Measurements from ENCODE around the gene ATP6V1F. TPM values are rescaled to one million over a fixed set of nuclear protein-coding genes. Genes with fewer than 3 reads are reported as not detected.

Gene ATP6V1F
- polyA plus RNA-seq (ENCODE audit: insufficient read length in 3 of 3) = 100 to 1,000 TPM; 213 to 268 (median 215) TPM

DNA sequence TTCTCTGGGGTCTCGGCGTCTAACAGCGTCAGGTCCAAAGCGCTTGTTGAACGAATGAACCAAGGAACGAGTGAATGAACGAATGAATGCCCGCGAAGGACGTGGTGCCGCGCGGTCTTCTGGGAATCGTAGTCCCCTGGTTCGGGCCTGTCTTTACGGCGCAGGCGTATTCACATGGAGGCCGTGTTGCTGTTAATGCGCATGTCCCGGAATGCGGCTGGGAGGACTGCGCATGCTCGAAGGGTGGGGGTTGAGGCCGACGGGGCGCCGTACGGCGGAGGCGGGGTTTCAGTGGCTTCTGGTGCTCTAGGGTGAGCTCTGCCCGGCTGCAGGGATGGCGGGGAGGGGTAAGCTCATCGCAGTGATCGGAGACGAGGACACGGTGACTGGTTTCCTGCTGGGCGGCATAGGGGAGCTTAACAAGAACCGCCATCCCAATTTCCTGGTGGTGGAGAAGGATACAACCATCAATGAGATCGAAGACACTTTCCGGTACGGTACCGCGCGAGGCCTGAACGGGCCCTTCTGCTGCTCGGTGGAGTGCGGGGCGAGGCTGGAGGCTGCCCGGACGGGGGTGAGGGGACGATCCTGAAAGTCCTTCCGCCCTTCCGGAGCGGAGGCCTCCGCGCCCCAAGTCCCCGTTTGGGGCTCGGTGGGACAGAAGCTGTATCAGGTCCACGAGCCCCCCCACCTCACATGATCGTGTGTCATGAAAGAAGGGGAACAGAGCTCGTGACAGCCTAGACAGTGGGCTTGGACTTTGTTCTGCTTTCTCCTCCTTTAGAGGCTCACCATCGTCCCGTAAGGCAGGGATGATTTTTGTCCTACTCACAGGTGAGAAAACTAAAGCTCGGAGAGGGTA lies at the start of gene ATP6V1F:
TSS of gene ATP6V1F (plus strand) at position 286 of the 862 bp plus-strand sequence. CDS start at position 335, 49 bp downstream.
- DNase-seq (ENCODE audit: low read depth in 3 of 3, low spot score in 2 of 3) = peak; percentile 94 to 96 (median 95)

- DNase-seq (ENCODE audit: low read depth in 3 of 3, low spot score in 2 of 3) = no peak
Measured at GRCh38 chr7:128814499-128814898, 48.2 kb upstream of the ATP6V1F start.

- DNase-seq (ENCODE audit: low read depth in 3 of 3, low spot score in 2 of 3) = no peak
Measured at GRCh38 chr7:128815289-128815942, 47.2 kb upstream of the ATP6V1F start.

DNA sequence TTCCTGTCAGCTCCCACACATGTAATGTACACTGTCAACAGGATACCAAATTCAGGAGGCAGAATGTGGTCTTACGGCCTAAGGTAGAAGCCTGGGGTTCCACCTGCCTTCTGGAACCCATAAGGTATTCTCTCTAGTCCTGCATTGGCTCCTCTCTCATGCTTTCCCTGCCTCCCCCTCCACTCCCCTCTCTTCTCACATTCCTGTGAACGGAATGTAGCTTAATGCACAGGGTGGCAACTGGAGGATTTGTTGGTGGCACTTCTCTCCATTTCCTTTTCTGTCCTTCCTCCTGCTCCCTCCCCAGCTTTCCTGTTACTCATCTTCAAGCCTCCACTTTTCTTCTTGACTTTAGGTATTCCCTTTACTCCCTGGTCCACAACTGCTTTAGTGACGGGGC lies 44.0 kb upstream of the ATP6V1F start:
- no peak for DNase-seq (ENCODE audit: low read depth in 3 of 3, low spot score in 2 of 3)

- DNase-seq (ENCODE audit: low read depth in 3 of 3, low spot score in 2 of 3) = no peak
Measured at GRCh38 chr7:128821724-128822123, 40.9 kb upstream of the ATP6V1F start.

DNA sequence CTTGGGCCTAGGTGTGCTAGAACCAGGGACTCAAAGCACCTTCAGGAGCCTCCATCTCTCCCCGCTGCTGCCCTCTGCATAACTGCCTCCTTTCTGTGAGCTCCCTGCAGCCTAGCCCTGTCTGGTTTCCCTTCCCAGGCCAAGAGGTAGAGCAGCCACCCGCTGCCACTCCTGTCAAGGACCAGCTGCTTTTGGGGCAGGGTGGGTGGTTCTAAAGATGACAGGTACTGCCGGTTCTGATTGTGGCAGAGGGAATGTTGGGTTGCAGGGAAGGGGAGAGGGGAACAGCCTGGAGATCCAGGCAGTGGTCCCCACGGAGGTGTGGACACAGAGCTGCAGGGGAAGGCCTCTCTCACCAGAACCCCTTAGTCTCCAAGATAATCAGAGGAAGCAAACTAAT lies 36.1 kb upstream of the ATP6V1F start:
- DNase-seq (ENCODE audit: low read depth in 3 of 3, low spot score in 2 of 3) = no peak

GRCh38 chr7:128826916-128827247 lies 35.8 kb upstream of the ATP6V1F start:
- DNase-seq (ENCODE audit: low read depth in 3 of 3, low spot score in 2 of 3) = no peak

DNA sequence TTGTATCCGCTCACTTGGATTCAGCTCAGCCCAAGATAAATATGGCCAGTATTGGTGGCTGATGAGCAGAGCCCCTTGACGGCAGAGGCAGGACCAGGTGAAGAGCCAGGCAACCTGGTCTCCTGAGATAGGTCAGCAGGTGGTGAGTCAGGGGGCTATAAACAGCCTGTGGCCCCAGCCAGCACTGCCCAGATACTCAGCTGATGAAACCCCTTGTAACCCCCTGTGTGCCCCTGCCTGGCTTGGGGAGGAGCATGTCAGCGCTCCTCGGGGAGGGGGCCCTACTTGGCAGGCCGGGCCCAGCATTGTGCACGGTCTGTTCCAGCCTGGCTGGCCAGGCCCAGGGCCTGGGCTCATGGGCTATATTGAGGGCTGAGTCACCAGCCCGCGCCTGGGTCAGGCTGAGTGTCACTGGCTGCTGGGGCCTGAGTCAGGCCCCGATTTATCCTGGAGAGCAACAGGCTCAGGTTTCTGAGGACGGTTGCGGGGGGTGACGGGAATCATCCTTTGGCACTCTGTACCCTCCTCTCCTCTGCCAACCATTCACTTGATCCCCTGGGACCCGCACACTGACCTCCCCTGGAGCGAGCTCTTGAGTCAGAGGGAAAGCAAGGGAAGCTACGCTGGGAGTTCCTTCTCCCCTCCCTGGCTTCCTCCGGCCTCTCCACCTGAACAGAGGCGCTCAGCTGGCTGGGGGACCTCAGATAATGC lies 35.3 kb upstream of the ATP6V1F start:
- DNase-seq (ENCODE audit: low read depth in 3 of 3, low spot score in 2 of 3) = no peak

DNA sequence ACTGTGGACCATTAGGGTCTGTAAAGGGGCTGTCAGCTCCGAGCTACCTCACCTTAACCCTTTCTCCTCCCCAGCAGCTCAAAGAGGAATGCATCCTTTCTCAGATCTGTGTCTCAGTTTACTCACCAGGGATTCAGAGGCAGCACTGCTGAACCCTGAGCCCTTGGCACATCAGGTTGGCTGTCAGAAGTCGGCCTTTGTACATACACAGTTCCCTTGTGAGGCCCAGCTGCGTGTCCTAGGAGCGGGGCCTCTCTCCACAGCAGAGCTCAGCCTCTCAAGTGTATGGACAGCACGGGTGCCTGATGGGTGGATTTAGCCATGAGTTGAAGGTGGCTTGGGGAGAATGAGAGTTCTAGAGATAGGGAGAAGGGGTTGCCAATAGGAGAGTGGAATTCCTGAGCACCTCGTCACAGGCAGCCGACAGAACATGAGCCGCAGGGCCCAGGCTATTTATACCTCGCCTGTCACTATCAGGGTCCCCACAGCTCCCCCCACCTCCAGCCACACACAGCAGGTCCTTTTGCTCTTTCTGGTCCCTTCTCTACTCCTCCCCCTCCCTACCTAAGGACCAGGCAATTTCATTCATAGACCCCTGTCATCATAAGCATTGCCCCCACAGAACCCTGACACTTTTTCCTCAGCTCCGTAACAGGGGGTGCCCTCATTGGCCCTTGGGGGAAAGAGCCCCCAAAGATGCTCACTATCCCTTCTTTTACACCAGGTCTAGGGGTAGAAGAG lies 34.5 kb upstream of the ATP6V1F start:
- DNase-seq (ENCODE audit: low read depth in 3 of 3, low spot score in 2 of 3) = no peak

DNA sequence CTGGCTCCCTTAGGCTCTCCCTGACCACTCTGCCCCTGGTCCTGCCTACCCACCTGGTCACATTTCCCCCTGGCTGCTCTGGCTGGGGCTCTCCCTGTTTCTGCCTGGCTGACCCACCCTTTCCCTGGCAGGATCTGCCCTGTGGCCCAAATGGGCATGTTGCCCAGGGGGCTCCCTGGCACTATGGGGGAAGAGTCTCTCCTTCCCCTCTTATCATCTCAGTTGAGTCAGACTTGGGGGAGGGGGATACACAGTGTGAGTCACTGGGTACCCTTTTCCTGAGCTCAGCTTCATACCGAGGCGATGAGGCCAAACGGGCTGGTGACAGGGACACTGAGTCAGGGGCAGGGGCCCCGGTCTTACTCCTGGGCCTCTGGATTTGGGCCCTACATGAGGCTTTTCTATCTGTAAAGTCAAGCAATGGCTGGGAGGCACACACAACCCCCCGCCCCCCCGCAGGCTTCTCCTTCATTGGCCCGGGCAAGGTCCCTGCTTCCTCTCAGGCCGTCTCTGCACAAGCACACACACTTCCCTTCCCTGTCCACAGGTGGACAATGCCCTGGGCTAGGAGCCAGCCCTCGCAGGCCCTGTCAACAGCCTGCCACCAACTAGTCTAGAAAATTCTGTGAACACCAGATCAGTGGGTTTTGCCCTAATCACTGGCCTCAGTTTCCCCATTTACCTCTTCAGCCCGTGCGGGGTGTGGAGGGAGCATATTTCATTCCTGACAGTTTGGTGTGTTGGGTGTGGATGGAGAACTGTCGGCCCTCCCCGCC lies 33.1 kb upstream of the ATP6V1F start:
- no peak for DNase-seq (ENCODE audit: low read depth in 3 of 3, low spot score in 2 of 3)

- DNase-seq (ENCODE audit: low read depth in 3 of 3, low spot score in 2 of 3) = no peak
Measured at GRCh38 chr7:128830231-128831177, 32.2 kb upstream of the ATP6V1F start, which contains the start of gene FLNC. FLNC (plus strand) TSS chr7:128830406; CDS start chr7:128830638, 232 bp downstream.

DNA sequence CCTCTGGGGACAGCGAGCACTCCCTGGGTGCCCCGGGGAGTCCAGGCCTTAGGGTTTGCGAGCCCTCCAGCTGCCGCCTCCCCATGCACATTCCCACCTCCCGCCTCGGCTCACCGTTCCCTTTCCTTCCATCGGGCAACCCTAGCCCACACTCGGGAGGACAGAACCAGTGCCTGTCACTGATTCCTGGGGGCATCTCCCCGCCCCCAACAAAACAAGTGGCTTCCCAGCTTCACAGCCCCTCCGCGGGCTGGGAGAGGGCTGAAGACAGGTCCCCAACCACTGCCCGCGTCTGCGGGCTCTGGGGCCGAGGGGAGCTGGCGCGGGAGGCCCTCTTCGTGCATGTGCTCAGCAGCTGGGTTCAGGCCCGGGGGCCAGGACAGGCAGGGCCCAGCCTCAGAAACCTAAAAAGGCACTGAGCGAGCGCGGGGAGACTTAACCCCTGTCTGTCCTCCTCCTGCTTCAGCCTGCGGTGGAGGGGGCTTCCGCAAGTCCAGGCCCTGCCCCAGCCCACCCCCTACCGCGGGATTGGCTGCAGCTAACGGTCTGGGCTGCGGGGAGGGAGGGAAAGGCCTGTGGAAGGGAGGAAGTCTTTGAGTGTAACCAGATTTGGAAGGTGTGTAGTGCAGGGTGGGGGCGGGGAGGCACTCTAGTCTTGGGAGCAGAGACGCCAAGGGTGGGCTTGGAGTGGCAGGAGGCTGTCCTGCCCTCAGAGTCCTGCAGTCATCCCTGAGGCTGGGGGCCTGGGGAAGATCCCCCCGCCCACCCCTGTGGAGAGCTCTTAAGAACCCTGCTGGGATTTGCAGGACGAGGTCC lies 31.3 kb upstream of the ATP6V1F start:
- no peak for DNase-seq (ENCODE audit: low read depth in 3 of 3, low spot score in 2 of 3)

GRCh38 chr7:128831994-128832879 lies 30.4 kb upstream of the ATP6V1F start:
- no peak for DNase-seq (ENCODE audit: low read depth in 3 of 3, low spot score in 2 of 3)

DNA sequence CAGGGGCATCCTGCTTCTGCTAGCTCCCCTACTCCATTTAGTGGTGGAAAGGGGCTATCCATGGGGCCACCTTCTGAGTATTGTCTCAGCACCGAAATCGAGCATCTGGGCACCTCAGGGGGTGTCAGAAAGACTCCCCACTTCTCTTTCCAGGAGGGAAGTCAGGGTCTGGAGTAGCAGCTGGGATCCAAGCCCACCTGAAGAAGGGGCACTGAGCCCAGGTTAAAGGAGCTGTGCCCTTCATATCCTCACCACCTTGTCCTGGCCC lies 29.8 kb upstream of the ATP6V1F start:
- no peak for DNase-seq (ENCODE audit: low read depth in 3 of 3, low spot score in 2 of 3)

DNA sequence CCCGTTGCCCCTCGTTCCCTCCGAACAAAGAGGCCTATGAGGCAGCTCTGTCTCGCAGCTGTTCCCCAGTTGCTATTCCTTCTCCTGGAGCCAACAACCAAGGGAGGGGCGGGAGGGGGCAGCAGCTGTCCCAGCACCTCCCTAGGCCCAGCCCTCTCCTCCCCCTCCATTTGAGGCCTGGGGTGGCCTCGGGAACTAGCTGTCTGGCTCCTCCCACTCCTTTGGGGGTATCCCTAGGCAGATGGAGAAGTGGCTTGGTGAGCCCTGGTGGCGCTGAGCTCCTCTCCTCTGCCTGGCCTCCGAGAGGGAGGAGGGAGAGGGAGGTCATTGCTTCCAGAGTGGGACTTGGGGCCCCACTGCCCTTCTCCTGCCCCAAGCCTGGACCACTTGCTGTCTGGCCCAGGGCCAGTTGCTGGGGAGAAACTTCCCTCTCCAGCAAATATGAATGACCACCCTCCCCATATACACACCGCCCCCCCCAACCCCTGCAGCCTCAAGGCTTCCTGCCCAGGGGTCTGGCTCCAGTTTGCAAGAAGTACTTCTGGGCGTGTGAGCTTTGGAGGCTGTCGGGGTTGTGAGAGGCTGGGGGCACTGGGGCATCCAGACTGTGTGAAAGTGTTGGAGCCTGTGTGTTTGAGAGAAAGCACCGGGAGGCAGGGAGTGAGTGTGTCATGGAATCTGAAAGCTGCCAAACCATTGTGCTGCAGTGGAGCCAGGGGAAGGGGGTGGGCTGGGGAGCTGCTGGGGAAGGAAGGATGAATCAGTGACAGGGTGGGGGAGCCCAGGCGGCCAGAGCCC lies 29.3 kb upstream of the ATP6V1F start:
- no peak for DNase-seq (ENCODE audit: low read depth in 3 of 3, low spot score in 2 of 3)

GRCh38 chr7:128833946-128834325 lies 28.7 kb upstream of the ATP6V1F start:
- DNase-seq (ENCODE audit: low read depth in 3 of 3, low spot score in 2 of 3) = no peak

Measured in right renal cortex interstitium (tissue), 3 donors.